ENCODE results near the gene HEY2. TPM values are rescaled to one million over a fixed set of nuclear protein-coding genes. Genes with fewer than 3 reads are reported as not detected.
"Not testable (repeated sequence)": the region's sequence is repeated elsewhere in the genome, so short reads cannot be mapped to it uniquely, and the experiment has no call there.

The HEY2 gene
- 0.62 TPM for total RNA-seq

- peak; percentile 87 for DNase-seq
Measured at GRCh38 chr6:125749173-125749864, at the start of gene HEY2. HEY2 (plus strand) TSS chr6:125749632; CDS start chr6:125749777, 145 bp downstream.

DNA sequence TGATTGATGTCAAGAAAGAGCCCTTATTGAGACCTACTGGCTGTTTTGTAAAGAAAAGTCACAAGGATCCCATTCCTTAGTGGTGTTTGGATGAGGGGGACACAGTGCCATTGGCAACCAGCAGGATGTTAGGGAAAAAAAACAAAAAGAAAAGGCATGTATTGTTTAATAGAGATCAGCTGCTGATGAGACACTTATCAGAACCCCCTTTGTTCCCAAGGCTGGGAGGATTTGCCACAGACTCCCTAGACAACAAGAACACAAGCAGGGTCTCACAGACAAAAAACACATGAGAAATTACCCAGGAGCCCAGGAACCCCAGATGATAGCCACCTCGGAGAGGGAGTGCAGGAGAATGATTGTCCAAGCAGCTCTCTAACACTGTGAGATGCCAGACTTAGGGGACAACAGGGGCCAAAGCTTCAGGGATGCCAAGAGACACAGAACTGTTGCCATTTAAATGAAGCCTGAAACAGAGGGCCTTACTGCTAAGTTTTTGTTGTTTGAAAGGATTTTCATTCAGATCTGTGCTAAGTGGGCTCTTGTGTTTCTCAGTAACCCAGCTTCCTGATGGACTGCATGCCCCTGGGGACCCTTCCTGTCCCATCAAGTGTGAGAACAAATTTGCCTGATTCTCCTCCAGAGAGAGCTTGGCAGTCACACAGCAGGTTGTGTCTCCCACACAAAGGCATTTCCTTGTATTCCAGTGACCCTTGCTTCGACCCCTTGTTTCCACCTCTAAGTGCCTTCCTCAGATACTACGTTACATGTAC, 48.7 kb upstream of the HEY2 start:
- peak; percentile 12 for DNase-seq

DNA sequence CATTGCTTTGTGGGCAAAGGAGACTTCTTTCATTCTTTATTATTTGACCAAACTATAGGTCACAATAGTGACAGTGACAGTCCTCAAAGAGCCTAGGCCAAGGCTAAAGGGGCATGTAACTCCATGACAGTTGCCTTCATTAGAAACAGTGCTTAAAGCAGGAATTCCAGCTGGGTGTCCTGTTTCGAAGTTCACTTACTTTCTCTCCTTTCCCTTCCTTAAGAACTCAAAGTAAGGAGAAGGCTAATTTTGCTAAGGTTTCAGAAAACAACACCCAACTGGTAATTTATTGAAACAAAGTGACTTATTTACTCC, 48.1 kb upstream of the HEY2 start:
- no peak for DNase-seq

DNA sequence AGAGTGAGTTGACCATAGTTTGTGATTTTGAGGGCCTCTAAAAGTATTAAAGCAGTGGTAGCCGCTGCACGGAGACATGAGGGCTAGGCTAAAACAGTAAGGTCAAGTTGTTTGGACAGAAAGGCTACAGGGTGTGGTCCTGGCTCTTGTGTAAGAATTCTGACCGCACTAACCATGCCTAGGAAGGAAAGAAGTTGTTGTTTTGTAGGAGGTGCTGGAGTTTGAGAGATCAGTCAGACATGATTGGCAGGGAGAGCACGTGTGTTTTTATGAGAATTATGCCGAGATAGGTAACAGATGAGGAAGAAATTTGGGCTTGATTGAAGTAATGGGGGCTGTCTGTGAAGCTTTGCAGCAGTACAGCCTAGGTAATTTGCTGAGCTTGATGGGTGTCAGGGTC, 45.5 kb upstream of the HEY2 start:
- not testable (repeated sequence) for DNase-seq

DNA sequence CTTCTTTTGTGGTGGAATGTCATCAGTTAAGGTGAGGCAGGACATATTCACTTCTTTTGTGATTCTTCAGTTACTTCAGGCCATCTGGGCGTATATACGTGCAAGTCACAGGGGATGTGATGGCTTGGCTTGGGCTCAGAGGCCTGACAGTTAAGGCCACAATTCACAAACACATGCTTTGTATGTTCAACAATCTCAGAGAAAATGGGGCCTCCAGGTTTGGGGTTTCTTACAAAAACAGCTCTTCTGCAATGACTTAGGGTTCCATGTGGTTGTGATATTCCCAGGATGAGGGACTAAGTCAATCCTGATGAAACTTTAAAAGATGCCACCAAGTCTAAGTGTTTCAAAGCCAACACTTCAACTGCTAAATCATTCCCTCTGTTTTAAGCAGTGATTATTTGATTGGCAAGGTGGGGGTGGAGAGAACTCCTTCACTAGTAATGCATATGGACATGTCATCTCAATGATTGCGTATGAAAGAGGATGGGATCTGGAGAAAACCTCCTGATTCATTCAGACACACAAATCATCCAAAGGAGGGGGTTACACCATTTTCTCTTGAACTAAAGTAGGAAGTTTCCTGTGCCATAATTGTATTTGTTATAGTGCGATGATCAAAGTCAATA, 41.7 kb upstream of the HEY2 start:
- no peak for DNase-seq

DNA sequence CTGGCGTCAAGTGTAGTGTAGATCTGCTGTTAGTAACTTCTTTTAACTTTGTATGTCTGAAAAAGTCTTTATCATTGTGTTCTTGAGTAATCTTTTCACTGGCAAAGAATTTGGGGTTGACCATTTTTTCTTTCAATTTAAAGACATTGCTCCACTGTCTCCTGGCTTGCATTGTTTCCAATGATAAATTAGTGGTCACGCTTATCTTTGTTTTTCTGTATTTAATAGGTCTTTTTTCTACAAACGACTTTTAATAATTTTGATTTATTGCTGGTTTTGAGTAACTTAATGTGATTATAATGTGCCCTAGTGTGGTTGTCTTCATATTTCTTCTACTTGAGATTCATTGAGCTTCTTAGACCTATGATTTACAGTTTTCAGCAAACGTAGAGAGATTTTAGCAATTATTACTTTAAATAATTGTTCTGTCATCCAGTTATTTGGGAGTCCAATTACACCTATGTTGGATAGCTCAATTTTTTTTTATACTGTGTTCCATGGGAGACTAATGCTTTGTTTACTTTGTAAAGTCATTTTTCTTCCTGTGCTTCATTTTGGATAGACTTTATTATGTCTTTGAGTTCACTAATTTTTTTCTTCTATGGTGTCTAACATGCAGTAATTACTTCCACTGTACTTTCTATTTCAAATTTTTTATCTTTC, 38.3 kb upstream of the HEY2 start:
- DNase-seq, result no peak

DNA sequence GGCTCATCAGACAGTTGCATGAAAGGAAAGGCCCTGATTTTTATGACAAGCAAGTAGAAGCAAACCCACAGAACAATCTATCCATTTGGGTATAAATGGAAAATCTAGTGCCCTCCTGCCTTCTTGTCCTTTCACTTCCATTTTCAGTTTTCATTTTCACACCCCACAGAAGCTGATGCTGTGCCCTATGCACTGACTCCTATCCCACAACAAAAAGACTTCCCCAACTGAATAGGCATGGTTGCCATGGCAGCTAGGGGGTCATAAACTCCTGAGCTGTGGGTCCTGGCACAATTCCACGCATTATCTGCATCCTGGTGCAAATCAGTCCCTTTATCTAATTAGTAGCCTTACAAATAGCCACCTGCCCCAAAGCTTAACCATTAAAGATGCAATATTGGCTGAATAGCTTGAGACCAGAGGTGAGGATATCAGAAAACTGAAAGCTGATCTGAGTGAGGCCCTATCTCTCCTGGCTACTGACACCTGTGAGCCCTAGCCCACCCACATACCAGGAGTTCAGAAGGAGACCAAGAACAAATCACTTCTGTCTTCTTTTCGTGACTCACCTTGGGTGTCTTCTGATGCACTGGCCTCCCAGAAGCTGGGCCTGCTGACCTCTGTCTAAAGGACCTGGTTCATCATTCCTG, 34.9 kb upstream of the HEY2 start:
- DNase-seq, result no peak

DNA sequence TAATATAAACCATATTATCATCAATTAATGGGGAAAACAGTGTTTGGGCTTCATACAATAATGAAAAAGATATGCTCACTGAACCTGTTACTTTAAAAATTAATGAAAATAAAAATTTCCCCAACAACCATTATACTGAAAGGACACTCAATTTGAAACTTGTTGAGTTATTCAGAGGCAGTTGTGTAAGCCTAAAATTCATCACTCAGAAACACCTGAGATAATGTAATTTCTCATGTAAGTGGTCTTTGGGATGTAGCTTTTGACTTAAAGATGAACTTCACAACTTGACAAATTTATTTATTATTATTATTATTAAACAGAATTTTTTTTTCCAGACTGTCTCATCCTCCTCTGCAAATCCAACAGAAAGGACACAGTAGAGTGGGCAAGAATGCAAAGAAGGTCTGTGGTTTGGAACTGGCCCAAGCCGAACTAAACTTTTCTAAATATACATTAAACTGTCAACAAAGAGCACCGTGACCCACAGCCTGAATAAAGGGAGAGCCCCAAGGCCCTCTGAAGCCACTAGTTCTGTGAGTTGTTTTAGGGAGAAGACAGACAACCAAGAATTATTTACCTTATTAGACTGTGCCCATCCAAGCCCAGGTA, 32.2 kb upstream of the HEY2 start:
- DNase-seq, result no peak

GRCh38 chr6:125718109-125718508, 31.3 kb upstream of the HEY2 start:
- DNase-seq, result no peak

GRCh38 chr6:125722886-125723285, 26.5 kb upstream of the HEY2 start:
- DNase-seq, result no peak

DNA sequence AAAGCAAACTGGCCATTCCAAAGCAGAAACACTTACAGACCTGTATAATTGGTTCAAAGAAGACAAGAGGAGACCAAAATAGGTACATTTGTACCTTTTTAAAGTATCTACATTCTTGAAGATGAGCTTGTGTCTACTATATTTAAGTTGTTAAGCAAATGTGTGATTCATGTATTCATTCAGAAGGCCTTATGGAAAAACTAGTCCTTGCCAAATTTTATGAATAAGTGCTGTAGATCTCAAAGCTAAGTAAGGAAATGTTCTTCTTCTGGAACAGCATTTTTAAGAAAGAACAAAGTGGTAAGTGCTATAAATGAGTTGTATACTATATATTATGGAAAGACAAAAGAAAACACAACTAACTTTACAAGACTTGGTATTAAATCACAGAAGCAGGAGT, 22.2 kb upstream of the HEY2 start:
- DNase-seq, result no peak

- DNase-seq, result no peak
Measured at GRCh38 chr6:125728739-125729138, 20.7 kb upstream of the HEY2 start.

- no peak for DNase-seq
Measured at GRCh38 chr6:125729983-125730382, 19.4 kb upstream of the HEY2 start.

DNA sequence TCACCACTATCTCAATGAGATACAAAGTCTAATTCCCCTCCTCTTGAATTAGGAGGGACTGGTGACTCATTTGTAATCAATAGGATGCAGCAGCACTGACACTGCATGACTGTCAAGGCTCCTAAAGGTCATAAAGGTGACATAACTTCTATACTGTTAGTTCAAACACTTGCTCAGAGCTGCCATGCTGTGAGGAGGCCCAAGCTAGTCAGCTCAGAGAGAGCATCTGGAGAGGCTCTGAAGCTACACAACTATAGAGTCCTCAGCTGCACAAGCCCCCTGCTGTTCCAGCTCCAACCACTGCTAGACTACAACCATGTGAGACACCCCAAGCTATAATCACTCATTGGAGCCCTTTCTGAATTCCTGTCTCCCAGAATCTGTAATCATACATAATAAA, 17.0 kb upstream of the HEY2 start:
- DNase-seq, result no peak

DNA sequence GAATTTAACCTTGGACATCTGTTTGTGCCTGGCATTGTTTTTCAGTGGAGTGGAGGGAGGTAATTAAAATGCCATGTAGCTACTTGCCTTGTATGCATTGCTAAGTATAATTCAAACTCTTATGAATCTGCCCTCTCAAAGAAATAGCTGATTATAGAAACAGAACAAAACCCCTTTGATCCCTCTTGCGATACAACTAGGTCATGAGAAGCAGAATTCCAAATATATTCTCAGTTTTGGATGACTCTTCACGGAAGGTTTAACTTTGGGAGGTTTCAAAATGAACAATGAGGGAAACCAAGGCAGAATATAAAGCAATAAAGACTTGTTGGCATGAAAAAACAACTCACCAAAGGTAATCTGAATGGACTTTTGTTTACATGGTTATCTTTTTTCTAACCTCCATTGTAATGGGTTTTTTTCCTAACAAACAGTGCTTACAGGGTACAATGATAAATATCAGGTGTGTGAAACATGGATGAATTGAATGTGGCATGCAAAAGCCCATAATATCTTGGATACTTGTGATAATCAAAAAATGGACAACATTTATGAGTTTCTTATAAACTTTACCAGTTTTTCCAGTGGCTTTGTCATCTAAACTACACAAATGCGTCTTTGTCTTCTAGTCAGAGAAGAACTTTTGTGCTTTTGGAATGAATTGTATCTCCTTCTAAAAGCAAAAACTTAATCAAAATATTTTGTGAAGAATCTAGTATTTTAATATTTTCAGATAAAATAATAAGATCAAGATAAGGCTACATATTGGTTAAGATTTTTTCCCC, 15.7 kb upstream of the HEY2 start:
- no peak for DNase-seq

DNA sequence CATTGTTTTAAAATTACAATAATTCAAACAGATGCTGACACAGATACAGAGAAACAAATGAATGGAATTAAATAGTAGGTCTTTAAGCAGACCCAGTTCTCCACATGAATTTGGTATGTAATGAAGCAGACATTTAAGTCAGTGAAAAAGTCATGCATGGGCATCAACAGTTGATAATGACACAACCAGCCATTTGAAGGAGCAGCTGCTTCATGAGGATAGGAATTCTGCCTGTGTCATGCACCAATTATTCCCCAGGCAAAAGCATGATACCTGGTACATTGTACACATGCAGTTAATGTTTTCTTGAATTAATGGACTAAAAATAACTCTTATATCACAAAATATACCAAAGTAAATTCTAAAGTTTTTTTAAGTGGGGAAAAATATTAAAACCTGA, 11.2 kb upstream of the HEY2 start:
- DNase-seq, result no peak

DNA sequence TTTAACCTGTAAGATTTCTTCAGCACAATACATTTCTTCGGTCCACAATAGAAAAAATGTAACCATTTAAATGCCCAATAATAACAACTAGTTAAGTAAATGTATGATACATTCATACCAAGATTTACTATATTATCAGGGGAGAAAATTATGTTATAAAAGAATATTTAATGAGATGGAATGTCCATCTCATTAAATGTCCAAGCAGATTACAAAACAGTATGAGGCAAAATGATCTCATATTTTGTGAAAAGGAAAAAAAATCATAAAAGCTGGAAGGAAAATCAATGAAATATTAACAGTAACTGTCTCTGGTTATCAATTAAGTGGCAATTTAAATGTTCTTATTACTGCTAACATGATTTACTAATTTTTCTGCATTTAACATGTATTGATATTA, 10.1 kb upstream of the HEY2 start:
- no peak for DNase-seq

DNA sequence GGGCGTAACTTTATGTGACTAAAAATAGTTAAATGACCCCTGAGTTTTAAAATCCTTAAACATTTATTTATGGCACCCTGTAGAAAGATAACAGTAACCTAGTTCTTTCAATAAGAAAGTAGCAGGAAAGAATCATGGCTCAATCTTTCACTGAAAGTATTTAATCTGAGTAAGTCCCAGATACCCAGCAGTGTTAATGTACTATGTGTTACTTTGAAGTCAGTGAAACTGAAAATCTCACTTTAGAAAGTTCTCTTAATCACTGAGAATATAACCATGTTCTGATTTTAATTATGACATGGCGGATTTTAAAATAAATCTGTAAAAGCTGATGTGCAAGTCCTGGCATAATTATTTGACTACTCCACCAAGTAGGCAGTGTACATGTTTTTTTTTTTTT, 8.1 kb upstream of the HEY2 start:
- no peak for DNase-seq

GRCh38 chr6:125742024-125742423, 7.4 kb upstream of the HEY2 start:
- DNase-seq, result no peak

- DNase-seq, result no peak
Measured at GRCh38 chr6:125742464-125743120, 6.8 kb upstream of the HEY2 start.

GRCh38 chr6:125743604-125744003, 5.8 kb upstream of the HEY2 start:
- DNase-seq, result no peak
